MM.1S (cell line): Measurements from ENCODE around the gene COBLL1.

Experiments
- DNase-seq: peaks from one replicate; pipeline ENCODE4 v3.0.0-alpha.2; 2015
- H2AFZ ChIP-seq: fragments of 300-600 bp; sonication (generic); 2 replicates; pipeline ENCODE4 v1.6.0; 2016; ENCODE audit warnings: antibody characterized with exemption, low read length
- H3F3A ChIP-seq: fragments of 300-600 bp; sonication (generic); 2 replicates; pipeline ENCODE4 v1.6.1; 2016; ENCODE audit warnings: mild to moderate bottlenecking, antibody characterized with exemption, low read length, moderate library complexity, mixed read lengths; ENCODE audit not compliant: insufficient read depth
- H3K27ac ChIP-seq: fragments of 300-600 bp; sonication (generic); 2 replicates; pipeline ENCODE4 v1.5.1; 2016; ENCODE audit warnings: mild to moderate bottlenecking, low read length
- H3K27me3 ChIP-seq: fragments of 300-600 bp; sonication (generic); replicated peaks from 2 replicates; pipeline ENCODE4 v1.6.0; 2016; ENCODE audit warnings: low read length; ENCODE audit not compliant: insufficient read depth
- H3K36me3 ChIP-seq: fragments of 300-600 bp; sonication (generic); replicated peaks from 2 replicates; pipeline ENCODE4 v1.6.1; 2016; ENCODE audit warnings: mild to moderate bottlenecking, low read length, mixed read lengths; ENCODE audit not compliant: insufficient read depth
- H3K4me1 ChIP-seq: fragments of 300-600 bp; sonication (generic); 2 replicates; pipeline ENCODE4 v1.6.1; 2016; ENCODE audit warnings: low read length, mixed read lengths
- H3K4me2 ChIP-seq: fragments of 300-600 bp; sonication (generic); 2 replicates; pipeline ENCODE4 v1.6.0; 2016; ENCODE audit warnings: low read depth, low read length
- H3K4me3 ChIP-seq: fragments of 300-600 bp; sonication (generic); 2 replicates; pipeline ENCODE4 v1.5.1; 2016; ENCODE audit warnings: low read length, mixed read lengths
- H3K79me2 ChIP-seq: fragments of 300-600 bp; sonication (generic); 2 replicates; pipeline ENCODE4 v1.6.1; 2016; ENCODE audit warnings: mixed run types, low read length, mixed read lengths
- H3K9ac ChIP-seq: fragments of 300-600 bp; sonication (generic); 2 replicates; pipeline ENCODE4 v1.6.1; 2016; ENCODE audit warnings: low read length, mixed read lengths
- H3K9me2 ChIP-seq: fragments of 300-600 bp; sonication (generic); replicated peaks from 2 replicates; pipeline ENCODE4 v1.6.1; 2016; ENCODE audit warnings: mild to moderate bottlenecking, low read length, mixed read lengths; ENCODE audit not compliant: insufficient read depth
- H3K9me3 ChIP-seq: fragments of 300-600 bp; sonication (generic); replicated peaks from 2 replicates; pipeline ENCODE4 v1.6.1; 2016; ENCODE audit warnings: mild to moderate bottlenecking, low read length, mixed read lengths; ENCODE audit not compliant: insufficient read depth
- H4K20me1 ChIP-seq: fragments of 300-600 bp; sonication (generic); 2 replicates; pipeline ENCODE4 v1.6.1; 2016; ENCODE audit warnings: mild to moderate bottlenecking, low read length, moderate library complexity, mixed read lengths; ENCODE audit not compliant: insufficient read depth
- CTCF ChIP-seq: fragments of 300-600 bp; sonication (generic); IDR thresholded peaks from 2 replicates; pipeline ENCODE4 v1.5.1; 2016; ENCODE audit warnings: antibody characterized with exemption, low read length, mixed read lengths
- EZH2 ChIP-seq: fragments of 300-600 bp; sonication (generic); optimal IDR thresholded peaks from 2 replicates; pipeline ENCODE3; 2017; ENCODE audit warnings: low read depth, mild to moderate bottlenecking, antibody characterized with exemption, low read length, mixed read lengths
- EZH2phosphoT487 ChIP-seq: fragments of 300-600 bp; sonication (generic); IDR thresholded peaks from 2 replicates; pipeline ENCODE4 v1.6.1; 2018; ENCODE audit warnings: antibody characterized with exemption, low read length

Gene COBLL1

GRCh38 chr2:164770421-164770916 is 71.2 kb downstream of the COBLL1 start:
- Histone ChIP-seq H3K4me1 (no peaks in the 10 kb centered on the region), H3K9ac (no peak overlapping the region), H4K20me1 (no peaks in the 10 kb centered on the region), H3K4me3 (no peak overlapping the region), H3K9me2 (no peaks in the 10 kb centered on the region), H3K27ac (no peak overlapping the region), H3F3A (no peaks in the 10 kb centered on the region), H3K27me3 (no peaks in the 10 kb centered on the region), H3K4me2 (no peak overlapping the region), H3K9me3 (no peaks in the 10 kb centered on the region), H2AFZ (no peak overlapping the region), H3K79me2 (no peaks in the 10 kb centered on the region), H3K36me3 (no peaks in the 10 kb centered on the region)
- TF ChIP-seq CTCF (no peak), EZH2phosphoT487 (no peak), EZH2 (no peak)
- no peak for DNase-seq

- TF ChIP-seq EZH2phosphoT487 (no peak), CTCF (no peak), EZH2 (no peak)
- no peak overlapping the region for H3K27ac ChIP-seq
- peaks cover 3% of the 10 kb centered on the region; the same call in 1 of the 2 replicates for H3F3A ChIP-seq
- no peaks in the 10 kb centered on the region for H3K9me3 ChIP-seq
- H3K9me2 ChIP-seq = no peaks in the 10 kb centered on the region
- H4K20me1 ChIP-seq = no peaks in the 10 kb centered on the region
- no peak for DNase-seq
- no peak overlapping the region for H2AFZ ChIP-seq
- no peak overlapping the region for H3K4me2 ChIP-seq
- H3K9ac ChIP-seq = no peak overlapping the region
- no peaks in the 10 kb centered on the region for H3K36me3 ChIP-seq
- H3K4me1 ChIP-seq = peaks cover 5% of the 10 kb centered on the region
- H3K27me3 ChIP-seq = no peaks in the 10 kb centered on the region
- no peak overlapping the region for H3K4me3 ChIP-seq
- H3K79me2 ChIP-seq = peaks cover 13% of the 10 kb centered on the region; the same call in 1 of the 2 replicates
Observed at GRCh38 chr2:164766954-164767320, 74.7 kb downstream of the COBLL1 start.

DNA sequence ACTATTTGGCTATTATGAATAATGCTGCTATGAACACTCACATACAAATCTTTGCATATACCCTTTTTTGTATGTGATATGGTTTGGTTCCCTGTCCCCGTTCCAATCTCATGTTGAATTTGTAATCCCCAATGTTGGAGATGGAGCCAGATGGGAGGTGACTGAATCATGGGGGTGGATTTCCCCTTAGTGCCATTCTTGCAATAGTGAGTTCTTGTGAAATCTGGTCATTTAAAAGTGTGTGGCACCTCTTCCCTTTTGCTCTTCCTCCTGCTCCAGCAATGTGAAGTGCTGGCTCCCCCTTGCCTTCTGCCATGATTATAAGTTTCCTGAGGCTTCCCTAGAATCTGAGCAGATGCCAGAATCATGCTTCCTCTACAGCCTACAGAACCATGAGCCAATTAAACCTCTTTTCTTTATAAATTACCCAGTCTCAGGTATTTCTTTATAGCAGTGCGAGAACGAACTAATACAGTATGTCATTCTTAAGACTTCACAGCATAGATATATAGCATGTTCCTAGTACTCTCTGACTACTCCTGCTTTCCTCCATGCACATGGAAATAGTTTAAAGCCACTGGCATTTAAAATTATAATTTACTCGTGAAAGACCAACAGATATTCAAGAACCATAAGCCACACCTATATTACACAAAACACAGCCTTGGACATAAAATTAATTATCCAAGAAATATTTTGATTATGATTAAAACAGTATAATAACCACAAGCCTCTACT is 75.2 kb downstream of the COBLL1 start:
- Histone ChIP-seq H3F3A (peaks cover 8% of the 10 kb centered on the region; the same call in 1 of the 2 replicates), H3K27me3 (no peaks in the 10 kb centered on the region), H3K9me2 (no peaks in the 10 kb centered on the region), H2AFZ (no peak overlapping the region), H3K36me3 (no peaks in the 10 kb centered on the region), H3K4me3 (no peak overlapping the region), H4K20me1 (no peaks in the 10 kb centered on the region), H3K9ac (no peak overlapping the region), H3K4me1 (peaks cover 11% of the 10 kb centered on the region), H3K4me2 (no peak overlapping the region), H3K79me2 (peaks cover 13% of the 10 kb centered on the region; the same call in 1 of the 2 replicates), H3K27ac (no peak overlapping the region), H3K9me3 (no peaks in the 10 kb centered on the region)
- TF ChIP-seq EZH2phosphoT487 (no peak), CTCF (no peak), EZH2 (no peak)
- no peak for DNase-seq
